ENCODE measurements around the gene CFAP251. TPM values are rescaled to one million over a fixed set of nuclear protein-coding genes. Genes with fewer than 3 reads are reported as not detected.

Gene CFAP251
- total RNA-seq, 2 experiments from 2014 or later, result 4.1 to 4.7 TPM

GRCh38 chr12:121958541-121959240 is 40.3 kb downstream of the CFAP251 start:
- ChIA-PET POLR2A (interaction anchor here (1.2 kb wide), 1 partner anchor 48 kb away, joined by 4 read pairs; no protein-coding TSS in a partner anchor), CTCF (ENCODE audit: unreplicated experiment) (interaction anchor here (1.5 kb wide), 1 partner anchor 10 kb away, joined by 3 read pairs; no protein-coding TSS in a partner anchor)
- peaks cover 11% of the 10 kb centered on the region for H3K4me1 ChIP-seq (ENCODE audit: insufficient read depth, low read length, poor library complexity, severe bottlenecking)
- H3K4me3 ChIP-seq (ENCODE audit: low read depth, low read length, poor library complexity, severe bottlenecking), result no peak overlapping the region
- H4K20me1 ChIP-seq (ENCODE audit: insufficient read depth, low read length), result no peaks in the 10 kb centered on the region
- peaks cover 2% of the 10 kb centered on the region; the same call in 1 of the 2 replicates for H3K9me3 ChIP-seq (ENCODE audit: low read length)
- H3K9me2 ChIP-seq (ENCODE audit: insufficient read depth, low read length), result no peaks in the 10 kb centered on the region
- peaks cover 10% of the 10 kb centered on the region for H3K36me3 ChIP-seq (ENCODE audit: insufficient read depth, low read length)
- TF ChIP-seq EZH2phosphoT487 (IDR thresholded peaks at IDR 0.05; ENCODE audit: borderline replicate concordance, low read depth, low read length), result no peak
- TF ChIP-seq, protein P1, sequence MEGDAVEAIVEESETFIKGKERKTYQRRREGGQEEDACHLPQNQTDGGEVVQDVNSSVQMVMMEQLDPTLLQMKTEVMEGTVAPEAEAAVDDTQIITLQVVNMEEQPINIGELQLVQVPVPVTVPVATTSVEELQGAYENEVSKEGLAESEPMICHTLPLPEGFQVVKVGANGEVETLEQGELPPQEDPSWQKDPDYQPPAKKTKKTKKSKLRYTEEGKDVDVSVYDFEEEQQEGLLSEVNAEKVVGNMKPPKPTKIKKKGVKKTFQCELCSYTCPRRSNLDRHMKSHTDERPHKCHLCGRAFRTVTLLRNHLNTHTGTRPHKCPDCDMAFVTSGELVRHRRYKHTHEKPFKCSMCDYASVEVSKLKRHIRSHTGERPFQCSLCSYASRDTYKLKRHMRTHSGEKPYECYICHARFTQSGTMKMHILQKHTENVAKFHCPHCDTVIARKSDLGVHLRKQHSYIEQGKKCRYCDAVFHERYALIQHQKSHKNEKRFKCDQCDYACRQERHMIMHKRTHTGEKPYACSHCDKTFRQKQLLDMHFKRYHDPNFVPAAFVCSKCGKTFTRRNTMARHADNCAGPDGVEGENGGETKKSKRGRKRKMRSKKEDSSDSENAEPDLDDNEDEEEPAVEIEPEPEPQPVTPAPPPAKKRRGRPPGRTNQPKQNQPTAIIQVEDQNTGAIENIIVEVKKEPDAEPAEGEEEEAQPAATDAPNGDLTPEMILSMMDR (conservative IDR thresholded peaks at IDR 0.05; ENCODE audit: low read length), result no peak
- no peak for DNase-seq (ENCODE audit: low spot score)
- intact Hi-C loops (cut with micrococcal nuclease; ENCODE audit: unreplicated experiment), result no loop called here
- no peaks in the 10 kb centered on the region for H3K79me2 ChIP-seq (ENCODE audit: insufficient read depth, low read depth, low read length)
- no peak overlapping the region for H2AFZ ChIP-seq (ENCODE audit: low read length)
- BruUV-seq (replicated peaks), result no TSS peak
- H3K27ac ChIP-seq (ENCODE audit: low read depth, low read length, poor library complexity, severe bottlenecking), result no peak overlapping the region
- H3K4me2 ChIP-seq (ENCODE audit: low read length), result no peak overlapping the region

DNA sequence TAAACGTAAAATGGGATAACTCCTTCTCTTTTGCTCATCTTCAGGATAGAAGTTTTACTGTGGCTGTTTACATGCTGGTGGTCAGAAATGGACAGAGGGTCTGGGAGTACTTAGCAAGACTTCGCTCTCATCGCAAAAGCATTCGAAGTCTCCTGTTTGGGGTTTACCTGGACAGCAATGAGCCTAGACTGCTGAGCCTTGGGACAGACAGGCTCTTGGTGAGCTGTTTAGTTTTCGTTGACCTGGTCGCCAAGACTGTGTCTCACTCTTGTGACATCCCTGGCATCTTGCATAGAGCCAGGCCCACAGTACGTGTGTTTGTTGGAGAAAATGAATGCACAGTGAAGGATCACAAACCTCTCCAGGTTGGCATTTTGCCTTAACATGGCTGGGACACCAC is 42.1 kb downstream of the CFAP251 start:
- Histone ChIP-seq H3K79me2 (ENCODE audit: insufficient read depth, low read depth, low read length) (no peaks in the 10 kb centered on the region), H3K36me3 (ENCODE audit: insufficient read depth, low read length) (peaks cover 10% of the 10 kb centered on the region), H3K27ac (ENCODE audit: low read depth, low read length, poor library complexity, severe bottlenecking) (no peak overlapping the region), H4K20me1 (ENCODE audit: insufficient read depth, low read length) (no peaks in the 10 kb centered on the region), H3K9me3 (ENCODE audit: low read length) (no peaks in the 10 kb centered on the region), H2AFZ (ENCODE audit: low read length) (no peak overlapping the region), H3K4me3 (ENCODE audit: low read depth, low read length, poor library complexity, severe bottlenecking) (no peak overlapping the region), H3K9me2 (ENCODE audit: insufficient read depth, low read length) (no peaks in the 10 kb centered on the region), H3K4me1 (ENCODE audit: insufficient read depth, low read length, poor library complexity, severe bottlenecking) (peaks cover 21% of the 10 kb centered on the region), H3K4me2 (ENCODE audit: low read length) (no peak overlapping the region)
- POLR2A ChIA-PET, result no interaction called here
- DNase-seq (ENCODE audit: low spot score), result no peak
- no TSS peak for BruUV-seq (replicated peaks)
- no peak for TF ChIP-seq EZH2phosphoT487 (IDR thresholded peaks at IDR 0.05; ENCODE audit: borderline replicate concordance, low read depth, low read length)
- TF ChIP-seq, protein P1 (conservative IDR thresholded peaks at IDR 0.05; ENCODE audit: low read length), result no peak
- CTCF ChIA-PET (ENCODE audit: unreplicated experiment), result no interaction called here
- intact Hi-C loops (cut with micrococcal nuclease; ENCODE audit: unreplicated experiment), result no loop called here

GRCh38 chr12:121961195-121961879 is 42.9 kb downstream of the CFAP251 start:
- no peak overlapping the region for H2AFZ ChIP-seq (ENCODE audit: low read length)
- H3K4me1 ChIP-seq (ENCODE audit: insufficient read depth, low read length, poor library complexity, severe bottlenecking), result peaks cover 14% of the 10 kb centered on the region
- H3K27ac ChIP-seq (ENCODE audit: low read depth, low read length, poor library complexity, severe bottlenecking), result no peak overlapping the region
- no peaks in the 10 kb centered on the region for H3K9me2 ChIP-seq (ENCODE audit: insufficient read depth, low read length)
- BruUV-seq (replicated peaks), result no TSS peak
- H3K4me3 ChIP-seq (ENCODE audit: low read depth, low read length, poor library complexity, severe bottlenecking), result no peak overlapping the region
- no peak overlapping the region for H3K4me2 ChIP-seq (ENCODE audit: low read length)
- H4K20me1 ChIP-seq (ENCODE audit: insufficient read depth, low read length), result no peaks in the 10 kb centered on the region
- intact Hi-C loops (cut with micrococcal nuclease; ENCODE audit: unreplicated experiment), result no loop called here
- no peaks in the 10 kb centered on the region for H3K79me2 ChIP-seq (ENCODE audit: insufficient read depth, low read depth, low read length)
- DNase-seq (ENCODE audit: low spot score), result no peak
- H3K36me3 ChIP-seq (ENCODE audit: insufficient read depth, low read length), result peaks cover 10% of the 10 kb centered on the region
- ChIA-PET CTCF (ENCODE audit: unreplicated experiment) (no interaction called here), POLR2A (interaction anchor here (1.0 to 1.1 kb wide), 2 partner anchors 13 to 17 kb away, joined by 3 to 5 read pairs; no protein-coding TSS in a partner anchor)
- no peaks in the 10 kb centered on the region for H3K9me3 ChIP-seq (ENCODE audit: low read length)
- TF ChIP-seq, protein P1 (conservative IDR thresholded peaks at IDR 0.05; ENCODE audit: low read length), result no peak
- no peak for TF ChIP-seq EZH2phosphoT487 (IDR thresholded peaks at IDR 0.05; ENCODE audit: borderline replicate concordance, low read depth, low read length)
